Coronary artery (tissue), 2 donors: Measurements from ENCODE around the gene ZSWIM5.

ENCODE experiments used
- DNase-seq: peaks from one replicate; pipeline ENCODE4 v3.0.0-alpha.2; 2017; ENCODE audit warnings: low spot score
- H3K27ac ChIP-seq, 2 donors: fragments of 200-600 bp; sonication (generic); one replicate each; pipeline ENCODE4 v1.5.1; 2016 to 2019
- H3K4me3 ChIP-seq: fragments of 200-600 bp; sonication (generic); 2 replicates; pipeline ENCODE4 v1.5.1; 2016; ENCODE audit warnings: mild to moderate bottlenecking, moderate library complexity
- CTCF ChIP-seq: fragments of 200-600 bp; sonication (generic); IDR thresholded peaks from one replicate; pipeline ENCODE4 v1.5.1; 2019; ENCODE audit warnings: antibody characterized with exemption

ZSWIM5 gene

GRCh38 chr1:44970317-44970716 is 236.1 kb downstream of the ZSWIM5 start:
- no peak for DNase-seq
- H3K4me3 ChIP-seq = no peak overlapping the region
- no peak for TF ChIP-seq CTCF
- no peak overlapping the region for H3K27ac ChIP-seq
